B cell (primary cell): Measurements from ENCODE around the gene PDGFA.

Experiments
- CTCF ChIP-seq: fragments of 200-600 bp; IDR thresholded peaks from one replicate; pipeline ENCODE4 v1.8.0; 2022; ENCODE audit warnings: antibody characterized with exemption, mild to moderate bottlenecking
- EZH2 ChIP-seq: IDR thresholded peaks from 2 replicates; pipeline ENCODE4 v1.6.1; 2012; ENCODE audit warnings: borderline replicate concordance, low read depth, mild to moderate bottlenecking, moderate library complexity, low read length; ENCODE audit not compliant: insufficient read depth, poor library complexity, severe bottlenecking

GRCh38 chr7:496528-497295 lies 22.9 kb downstream of the PDGFA start:
- TF ChIP-seq CTCF (no peak), EZH2 (no peak)
